ENCODE results near the gene B3GALT4.

Gene B3GALT4

DNA sequence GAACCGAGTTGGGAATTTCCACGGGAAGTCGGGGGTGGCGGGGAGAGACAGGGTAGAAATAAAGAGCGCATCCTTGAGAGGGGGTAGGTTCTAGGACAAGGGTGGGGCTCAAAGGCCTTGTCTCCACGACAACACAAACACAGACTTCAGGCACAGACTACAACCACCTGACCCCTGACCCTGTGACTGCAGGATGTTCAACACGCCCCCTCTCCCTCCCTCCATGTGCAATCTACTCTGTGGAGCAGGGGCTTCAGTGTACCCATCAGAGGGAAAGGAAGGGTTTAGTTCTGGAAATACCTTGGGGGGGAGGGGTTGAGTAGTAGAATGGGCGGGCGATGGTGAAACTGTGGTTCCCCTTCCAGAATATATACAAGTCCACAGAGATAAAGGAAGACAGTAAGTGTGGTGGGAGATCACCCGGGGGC, 37.6 kb downstream of the B3GALT4 start:
- peak overlapping the region; percentile 95 to 98 (median 96) for H3K27ac Mint-ChIP-seq
- TF ChIP-seq, protein P1, sequence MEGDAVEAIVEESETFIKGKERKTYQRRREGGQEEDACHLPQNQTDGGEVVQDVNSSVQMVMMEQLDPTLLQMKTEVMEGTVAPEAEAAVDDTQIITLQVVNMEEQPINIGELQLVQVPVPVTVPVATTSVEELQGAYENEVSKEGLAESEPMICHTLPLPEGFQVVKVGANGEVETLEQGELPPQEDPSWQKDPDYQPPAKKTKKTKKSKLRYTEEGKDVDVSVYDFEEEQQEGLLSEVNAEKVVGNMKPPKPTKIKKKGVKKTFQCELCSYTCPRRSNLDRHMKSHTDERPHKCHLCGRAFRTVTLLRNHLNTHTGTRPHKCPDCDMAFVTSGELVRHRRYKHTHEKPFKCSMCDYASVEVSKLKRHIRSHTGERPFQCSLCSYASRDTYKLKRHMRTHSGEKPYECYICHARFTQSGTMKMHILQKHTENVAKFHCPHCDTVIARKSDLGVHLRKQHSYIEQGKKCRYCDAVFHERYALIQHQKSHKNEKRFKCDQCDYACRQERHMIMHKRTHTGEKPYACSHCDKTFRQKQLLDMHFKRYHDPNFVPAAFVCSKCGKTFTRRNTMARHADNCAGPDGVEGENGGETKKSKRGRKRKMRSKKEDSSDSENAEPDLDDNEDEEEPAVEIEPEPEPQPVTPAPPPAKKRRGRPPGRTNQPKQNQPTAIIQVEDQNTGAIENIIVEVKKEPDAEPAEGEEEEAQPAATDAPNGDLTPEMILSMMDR (IDR thresholded peaks at IDR 0.05; ENCODE audit: unreplicated experiment in 3 of 3) = no peak
- peak overlapping the region; percentile 97 to 98 (median 97) for H3K4me3 Mint-ChIP-seq
- peaks cover 52% of the 10 kb centered on the region for H3K4me1 Mint-ChIP-seq
- H3K9me3 Mint-ChIP-seq = no peaks in the 10 kb centered on the region
- peaks cover 13% of the 10 kb centered on the region for H3K36me3 Mint-ChIP-seq (ENCODE audit: low read depth)
- H3K27me3 Mint-ChIP-seq (ENCODE audit: low read depth) = peaks cover 13% of the 10 kb centered on the region

DNA sequence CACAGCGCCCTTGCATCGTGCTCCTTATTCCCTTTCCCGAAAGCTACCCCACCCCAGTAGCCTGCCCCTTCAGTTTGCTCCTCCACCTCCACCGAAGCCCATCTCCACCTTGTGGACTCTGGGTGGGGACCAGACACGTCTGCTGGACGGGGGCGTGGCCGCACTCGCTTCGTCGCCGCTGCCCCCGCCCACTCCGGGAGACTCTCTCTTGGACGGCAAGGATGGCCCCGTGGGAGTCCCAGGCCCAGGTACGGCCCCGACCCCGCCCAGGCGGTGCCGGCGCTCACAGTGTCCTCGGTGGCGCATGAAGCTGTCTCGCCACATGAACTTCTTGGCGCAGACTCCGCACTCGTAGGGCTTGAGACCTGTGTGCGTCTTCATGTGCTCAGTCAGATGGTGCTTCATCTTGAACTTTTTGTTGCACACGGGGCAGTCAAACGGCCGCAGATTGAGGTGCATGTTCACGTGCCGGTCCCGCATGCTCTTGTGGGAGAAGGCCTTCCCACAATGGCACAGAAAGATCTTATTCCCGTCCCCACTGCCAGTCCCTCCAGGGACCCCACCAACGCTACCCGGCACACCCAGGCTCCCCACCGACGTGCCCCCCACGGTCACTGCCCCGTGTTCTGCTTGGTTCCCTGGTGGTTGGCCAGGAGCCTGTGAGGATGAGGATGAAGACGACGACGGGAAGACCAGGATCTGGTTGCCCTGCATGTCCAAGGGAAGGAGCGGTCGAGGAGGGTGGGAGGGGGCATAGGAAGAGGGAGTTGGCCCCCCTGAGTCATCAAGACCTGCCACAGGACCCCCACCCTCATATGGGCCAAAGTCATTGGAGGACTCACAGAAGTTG, 38.2 kb downstream of the B3GALT4 start:
- peaks cover 58% of the 10 kb centered on the region for H3K4me1 Mint-ChIP-seq
- TF ChIP-seq, protein P1 (IDR thresholded peaks at IDR 0.05; ENCODE audit: unreplicated experiment in 3 of 3) = no peak
- H3K36me3 Mint-ChIP-seq (ENCODE audit: low read depth) = peaks cover 19% of the 10 kb centered on the region
- H3K27me3 Mint-ChIP-seq (ENCODE audit: low read depth) = peaks cover 13% of the 10 kb centered on the region
- H3K27ac Mint-ChIP-seq = peak overlapping the region; percentile 95 to 98 (median 96)
- H3K4me3 Mint-ChIP-seq = peak overlapping the region; percentile 97 to 98 (median 97)
- H3K9me3 Mint-ChIP-seq = no peaks in the 10 kb centered on the region

DNA sequence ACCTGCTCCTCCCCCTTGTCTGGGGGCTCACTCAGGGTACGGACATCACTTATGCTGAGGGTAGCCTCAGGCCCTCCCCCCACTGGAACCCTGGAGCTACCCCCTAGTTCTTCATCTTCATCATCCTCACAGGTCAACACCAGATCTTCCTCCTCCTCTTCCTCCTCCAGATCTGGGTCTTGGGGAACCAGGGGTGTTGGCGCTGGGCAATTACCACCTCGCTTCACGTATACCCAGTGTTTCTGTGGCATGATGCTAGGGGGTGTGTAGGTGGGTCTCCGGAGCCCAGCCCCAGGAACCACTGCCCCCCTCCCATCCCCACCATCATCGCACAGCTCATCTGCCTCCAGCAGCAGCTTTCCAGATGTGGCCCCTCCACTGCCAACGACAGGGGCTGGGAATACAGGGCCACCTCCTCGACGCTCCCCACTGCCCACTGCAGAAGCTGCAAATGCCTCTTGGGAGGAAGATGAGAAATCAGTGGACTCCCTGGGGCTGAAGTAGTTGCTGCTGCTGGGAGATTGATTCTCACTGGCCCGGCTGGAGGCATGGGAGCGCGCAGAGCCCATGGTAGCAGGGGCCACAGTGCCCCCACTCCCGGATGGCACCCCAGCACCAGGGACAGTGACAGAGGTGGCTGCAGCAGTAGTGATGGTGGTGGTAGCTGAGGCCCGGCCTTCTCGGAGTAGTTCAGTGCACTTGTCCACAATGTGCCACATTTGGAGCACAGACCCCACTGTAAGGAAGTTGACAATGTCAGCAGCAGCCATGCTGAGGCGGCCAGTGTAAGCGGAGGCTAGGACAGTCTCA, 39.1 kb downstream of the B3GALT4 start:
- Mint-ChIP-seq H3K27ac (peak overlapping the region; percentile 74 to 98 (median 91)), H3K9me3 (no peaks in the 10 kb centered on the region), H3K4me1 (peaks cover 67% of the 10 kb centered on the region), H3K36me3 (ENCODE audit: low read depth) (peaks cover 25% of the 10 kb centered on the region), H3K4me3 (peak overlapping the region; percentile 87 to 97 (median 97)), H3K27me3 (ENCODE audit: low read depth) (peaks cover 13% of the 10 kb centered on the region)
- TF ChIP-seq, protein P1 (IDR thresholded peaks at IDR 0.05; ENCODE audit: unreplicated experiment in 3 of 3) = no peak

GRCh38 chr6:33316603-33317418, 39.9 kb downstream of the B3GALT4 start:
- Mint-ChIP-seq H3K27me3 (ENCODE audit: low read depth) (peaks cover 13% of the 10 kb centered on the region), H3K4me3 (peak overlapping the region; percentile 87 to 97 (median 97)), H3K4me1 (peaks cover 74% of the 10 kb centered on the region), H3K36me3 (ENCODE audit: low read depth) (peaks cover 25% of the 10 kb centered on the region), H3K27ac (peak overlapping the region; percentile 74 to 98 (median 91)), H3K9me3 (no peaks in the 10 kb centered on the region)
- TF ChIP-seq, protein P1 (IDR thresholded peaks at IDR 0.05; ENCODE audit: unreplicated experiment in 3 of 3) = no peak

DNA sequence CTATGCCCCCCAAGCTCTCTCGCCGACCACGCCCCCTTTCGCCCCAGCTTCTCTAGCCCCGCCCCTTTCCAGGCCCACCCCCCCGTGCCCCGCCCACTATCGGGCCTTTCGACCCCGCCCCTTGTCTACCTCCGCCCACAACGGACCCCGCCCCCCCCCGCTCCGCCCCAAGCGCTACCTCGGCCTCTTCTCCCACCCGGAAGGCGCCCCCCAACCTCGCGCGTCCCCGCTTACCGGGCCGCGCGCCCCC, 40.4 kb downstream of the B3GALT4 start:
- H3K27ac Mint-ChIP-seq = peak overlapping the region; percentile 91 to 98 (median 98)
- peak overlapping the region; percentile 87 to 97 (median 97) for H3K4me3 Mint-ChIP-seq
- H3K4me1 Mint-ChIP-seq = peaks cover 74% of the 10 kb centered on the region
- peaks cover 26% of the 10 kb centered on the region for H3K36me3 Mint-ChIP-seq (ENCODE audit: low read depth)
- TF ChIP-seq, protein P1 (IDR thresholded peaks at IDR 0.05; ENCODE audit: unreplicated experiment in 3 of 3) = no peak
- peaks cover 8% of the 10 kb centered on the region for H3K27me3 Mint-ChIP-seq (ENCODE audit: low read depth)
- H3K9me3 Mint-ChIP-seq = no peaks in the 10 kb centered on the region

Measured in nephron (organoid).